Kidney epithelial cell (primary cell): ENCODE results near the gene AKR7A3. TPM values are rescaled to one million over a fixed set of nuclear protein-coding genes. Genes with fewer than 3 reads are reported as not detected.

Experiments
- DNase-seq: peaks from one replicate; pipeline ENCODE4 v3.0.0-alpha.2; 2010; ENCODE audit warnings: low read depth
- H3K27me3 ChIP-seq: 2 replicates; pipeline ENCODE4 v1.6.0; 2011; ENCODE audit warnings: low read length; ENCODE audit not compliant: control insufficient read depth, insufficient read depth
- H3K36me3 ChIP-seq: 2 replicates; pipeline ENCODE4 v1.5.1; 2011; ENCODE audit warnings: low read length; ENCODE audit not compliant: control insufficient read depth, insufficient read depth
- H3K4me3 ChIP-seq: 2 replicates; pipeline ENCODE4 v1.5.1; 2011; ENCODE audit warnings: low read depth, mild to moderate bottlenecking, control low read depth, low read length
- CTCF ChIP-seq: IDR thresholded peaks from 2 replicates; pipeline ENCODE4 v1.5.1; 2011; ENCODE audit warnings: mild to moderate bottlenecking, moderate library complexity, low read length, control low read depth, inconsistent platforms; ENCODE audit not compliant: insufficient read depth, poor library complexity, severe bottlenecking
- total RNA-seq: library from RNA; depleted of rRNA; stranded (reverse); fragments of >200 nt; gene quantifications from 2 replicates; pipeline ENCODE4 v1.2.3, GENCODE V29; 2015

The AKR7A3 gene
- total RNA-seq, 1 donor from 2014 or later, result 0.33 TPM

DNA sequence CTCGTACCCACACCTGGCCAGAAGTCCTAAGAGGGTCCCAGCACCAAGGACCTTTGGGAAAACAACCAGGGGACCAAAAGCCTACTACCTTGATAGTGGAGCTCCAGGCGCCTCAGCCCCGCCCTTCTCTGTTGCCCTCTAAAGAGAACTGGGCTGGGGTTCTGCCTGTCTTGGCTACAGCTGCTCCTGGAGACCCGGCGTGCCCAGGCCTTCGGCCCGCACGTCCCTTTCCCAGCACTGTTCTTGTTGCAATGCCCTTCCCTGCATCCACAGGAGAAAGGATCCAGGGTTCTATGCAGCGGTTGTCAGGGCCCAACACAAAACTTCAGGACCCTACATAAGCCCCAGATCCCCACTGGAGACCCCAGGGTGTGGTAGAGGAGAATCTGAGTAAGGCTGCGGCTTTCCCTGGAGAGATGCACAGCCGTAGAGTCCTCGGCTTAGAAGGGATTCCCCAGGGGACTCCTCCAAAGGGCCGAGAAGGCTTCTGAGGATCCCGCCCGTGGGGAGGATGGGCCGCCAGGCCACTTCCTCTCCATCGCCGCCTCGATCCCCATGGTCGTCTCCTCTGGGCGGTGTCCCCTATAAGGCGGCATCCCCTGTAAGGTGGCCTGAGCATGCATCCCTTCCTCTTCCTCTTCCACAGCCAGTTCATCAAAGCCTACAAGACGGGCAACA, 35.6 kb upstream of the AKR7A3 start:
- no peak for TF ChIP-seq CTCF
- Histone ChIP-seq H3K27me3 (no peaks in the 10 kb centered on the region), H3K36me3 (peaks cover 3% of the 10 kb centered on the region), H3K4me3 (no peak overlapping the region)
- no peak for DNase-seq

- peaks cover 3% of the 10 kb centered on the region for H3K36me3 ChIP-seq
- no peak for DNase-seq
- no peak overlapping the region for H3K4me3 ChIP-seq
- no peak for TF ChIP-seq CTCF
- no peaks in the 10 kb centered on the region for H3K27me3 ChIP-seq
Observed at GRCh38 chr1:19322481-19322880, 33.9 kb upstream of the AKR7A3 start.

- no peaks in the 10 kb centered on the region for H3K27me3 ChIP-seq
Observed at GRCh38 chr1:19321071-19321470, 32.5 kb upstream of the AKR7A3 start.

DNA sequence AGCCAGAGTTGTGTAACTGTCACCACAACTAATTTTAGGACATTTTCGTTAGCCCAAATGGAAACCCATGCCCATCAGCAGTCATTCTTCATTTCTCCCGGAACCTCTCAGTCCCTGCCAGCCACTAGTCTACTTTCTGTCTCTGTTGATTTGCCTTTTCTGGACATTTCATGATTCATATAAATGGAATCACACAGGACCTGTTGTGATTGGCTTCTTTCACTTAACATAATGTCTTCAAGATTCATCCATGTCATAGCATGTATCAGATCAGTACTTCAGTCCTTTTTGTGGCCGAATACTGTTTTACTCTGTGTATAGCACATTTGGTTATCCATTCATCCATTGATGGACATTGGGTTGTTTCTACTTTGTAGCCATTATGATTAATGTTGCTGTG, 30.6 kb upstream of the AKR7A3 start:
- DNase-seq, result no peak
- TF ChIP-seq CTCF, result no peak
- H3K4me3 ChIP-seq, result no peak overlapping the region
- no peaks in the 10 kb centered on the region for H3K27me3 ChIP-seq
- no peaks in the 10 kb centered on the region for H3K36me3 ChIP-seq

More at GRCh38 chr1:19321071-19321470, 32.5 kb upstream of the AKR7A3 start:
- no peak overlapping the region for H3K4me3 ChIP-seq
- no peak for TF ChIP-seq CTCF
- H3K36me3 ChIP-seq, result peaks cover 3% of the 10 kb centered on the region
- DNase-seq, result no peak

GRCh38 chr1:19317126-19317910, 28.7 kb upstream of the AKR7A3 start:
- no peak overlapping the region for H3K4me3 ChIP-seq
- H3K36me3 ChIP-seq, result no peaks in the 10 kb centered on the region
- TF ChIP-seq CTCF, result no peak
- no peaks in the 10 kb centered on the region for H3K27me3 ChIP-seq
- DNase-seq, result no peak
